CD4-positive, alpha-beta T cell treated with Interleukin-15 for 1 hour (primary cell): ENCODE data around the gene COQ6.
"Not testable (repeated sequence)": the region's sequence is repeated elsewhere in the genome, so short reads cannot be mapped to it uniquely, and the experiment has no call there.

Experiments
- DNase-seq: peaks from one replicate; pipeline ENCODE4 v3.0.0-alpha.2; 2020

COQ6 gene

DNA sequence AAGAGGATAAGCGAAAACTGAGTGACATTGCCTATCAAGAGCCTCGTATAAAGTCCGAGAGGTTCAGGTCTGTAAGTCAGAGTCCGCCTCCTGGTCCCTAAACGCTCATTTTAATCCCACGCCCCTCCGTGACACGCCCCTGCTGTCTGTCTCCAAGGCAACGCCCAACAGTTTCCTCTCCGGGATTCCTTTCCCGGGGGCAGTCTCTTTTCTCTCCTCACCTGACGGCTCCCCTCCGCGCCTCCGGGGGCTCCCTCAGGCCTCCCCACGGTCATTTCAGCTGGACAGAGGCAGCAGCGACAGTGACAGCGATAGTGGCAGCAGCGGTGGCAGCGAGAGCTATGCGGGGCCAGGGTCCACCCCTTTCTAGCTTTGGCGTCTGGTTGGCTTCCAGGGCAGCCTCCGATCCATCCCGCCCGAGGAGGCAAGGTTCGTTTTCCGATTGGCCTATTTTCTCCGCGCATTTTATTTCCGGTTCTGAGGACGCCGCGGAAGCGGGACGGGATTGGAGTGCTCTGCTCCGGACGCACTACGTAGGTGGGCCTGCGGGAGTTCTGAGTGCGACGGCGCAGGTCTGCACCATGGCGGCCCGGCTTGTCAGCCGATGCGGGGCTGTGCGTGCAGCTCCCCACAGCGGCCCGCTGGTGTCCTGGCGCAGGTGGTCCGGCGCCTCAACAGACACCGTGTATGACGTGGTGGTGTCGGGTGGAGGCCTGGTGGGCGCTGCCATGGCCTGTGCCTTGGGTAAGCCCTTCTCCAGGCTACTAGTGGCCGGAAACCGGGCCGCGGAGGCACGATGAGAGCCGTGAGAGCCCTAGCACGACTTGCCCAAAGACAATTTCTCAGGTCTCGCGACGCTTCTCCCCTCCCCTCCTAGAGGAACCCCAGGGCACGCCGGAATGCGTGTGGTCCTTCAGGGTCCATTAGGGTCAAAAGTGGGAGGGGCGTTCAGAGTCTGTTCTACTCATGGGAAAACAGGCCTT is at the start of gene COQ6, which contains the start of gene FAM161B:
TSS of gene COQ6 (plus strand) at position 551 of the 983 bp plus-strand sequence. CDS start at position 582, 31 bp downstream.
TSS of gene FAM161B (minus strand) at position 343 of the 983 bp plus-strand sequence. CDS start at position 275, 68 bp downstream.
- DNase-seq: peak; percentile 93

DNA sequence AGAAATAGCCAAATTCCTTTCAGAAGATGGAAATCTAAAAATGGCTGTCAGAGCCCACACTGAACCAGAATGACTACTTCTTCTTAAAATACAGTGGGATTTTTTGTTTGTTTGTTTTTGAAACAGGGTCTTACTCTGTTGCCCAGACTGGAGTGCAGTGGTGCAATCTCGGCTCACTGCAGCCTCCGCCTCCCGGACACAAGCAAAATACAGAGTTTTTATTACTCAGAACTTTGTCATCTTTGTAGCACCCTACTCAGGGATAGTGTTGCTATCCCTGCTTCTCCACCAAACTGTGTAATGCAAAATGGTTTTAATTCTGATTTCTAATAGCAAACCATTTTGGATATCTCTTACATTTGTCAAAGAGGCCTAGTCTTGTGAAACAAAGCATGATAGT is 47.1 kb upstream of the COQ6 start:
- DNase-seq: no peak

DNA sequence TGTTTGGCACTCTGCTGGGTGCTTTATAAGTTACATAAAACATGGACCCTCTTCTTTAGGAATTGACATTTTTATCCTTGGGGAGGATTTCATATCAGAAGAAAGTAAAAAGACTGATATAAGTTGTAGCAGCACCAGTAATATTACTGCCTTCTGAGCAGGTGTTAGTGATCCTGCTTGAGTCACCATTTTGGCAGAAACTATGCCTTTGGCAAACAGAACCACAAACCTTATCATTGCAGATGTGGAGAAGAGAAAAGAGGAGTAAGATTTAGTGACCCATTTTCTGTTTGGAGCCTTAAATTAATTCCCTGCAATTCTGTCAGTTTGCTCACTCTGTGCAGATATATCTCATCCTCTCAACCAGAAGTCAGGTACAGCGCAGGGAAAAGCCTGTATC is 40.4 kb upstream of the COQ6 start:
- no peak for DNase-seq

DNA sequence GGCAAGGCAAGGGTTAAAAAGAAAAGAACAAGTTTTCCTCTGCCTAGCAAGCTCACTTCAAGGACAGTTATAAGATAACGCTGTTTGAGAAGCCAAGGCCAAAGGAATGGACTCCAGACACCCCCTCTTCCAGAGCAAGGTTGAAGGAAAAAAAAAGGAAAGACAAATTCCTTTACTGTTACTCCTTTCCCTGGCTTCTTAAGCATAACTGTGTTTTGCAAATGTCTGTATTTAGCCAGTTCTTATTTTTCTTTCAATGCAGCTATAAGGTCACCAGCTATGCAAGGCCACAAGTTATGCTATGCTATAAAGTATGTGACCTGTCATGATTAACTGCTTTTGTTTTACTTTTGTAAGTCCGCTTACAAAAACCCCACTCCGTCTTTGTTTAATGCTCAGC is 36.8 kb upstream of the COQ6 start:
- no peak for DNase-seq

DNA sequence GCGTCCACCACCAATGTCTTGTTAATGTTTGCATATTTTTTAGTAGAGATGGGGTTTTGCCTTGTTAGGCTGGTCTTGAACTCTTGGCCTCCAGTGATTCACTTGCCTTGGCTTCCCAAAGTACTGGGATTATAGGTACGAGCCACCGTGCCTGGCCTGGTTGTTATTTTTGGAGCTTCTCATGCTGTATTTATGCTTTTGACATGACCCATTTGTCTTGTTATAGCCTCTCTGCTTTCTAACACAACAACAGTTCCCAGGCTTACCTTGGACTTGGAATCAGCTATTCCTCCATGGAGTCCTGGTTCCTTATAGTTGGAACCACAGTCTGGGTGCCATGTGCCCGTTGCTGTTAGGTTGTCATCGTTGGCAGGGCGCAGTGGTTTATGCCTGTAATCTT is 33.8 kb upstream of the COQ6 start:
- DNase-seq: no peak

DNA sequence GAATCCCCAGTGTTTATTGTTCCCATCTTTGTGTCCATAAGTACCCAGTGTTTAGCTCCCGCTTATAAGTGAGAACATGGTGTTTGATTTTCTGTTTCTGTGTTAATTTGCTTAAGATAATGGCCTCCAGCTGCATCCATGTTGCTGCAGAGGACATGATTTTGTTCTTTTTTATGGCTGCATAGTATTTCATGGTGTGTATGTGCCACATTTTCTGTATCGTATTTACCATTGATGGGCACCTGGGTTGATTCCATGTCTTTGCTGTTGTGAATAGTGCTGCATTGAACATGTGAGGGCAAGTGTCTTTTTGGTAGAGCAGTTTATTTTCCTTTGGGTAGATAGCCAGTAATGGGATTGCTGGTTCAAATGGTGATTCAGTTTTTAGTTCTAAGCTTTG is 30.6 kb upstream of the COQ6 start:
- not testable (repeated sequence) for DNase-seq

DNA sequence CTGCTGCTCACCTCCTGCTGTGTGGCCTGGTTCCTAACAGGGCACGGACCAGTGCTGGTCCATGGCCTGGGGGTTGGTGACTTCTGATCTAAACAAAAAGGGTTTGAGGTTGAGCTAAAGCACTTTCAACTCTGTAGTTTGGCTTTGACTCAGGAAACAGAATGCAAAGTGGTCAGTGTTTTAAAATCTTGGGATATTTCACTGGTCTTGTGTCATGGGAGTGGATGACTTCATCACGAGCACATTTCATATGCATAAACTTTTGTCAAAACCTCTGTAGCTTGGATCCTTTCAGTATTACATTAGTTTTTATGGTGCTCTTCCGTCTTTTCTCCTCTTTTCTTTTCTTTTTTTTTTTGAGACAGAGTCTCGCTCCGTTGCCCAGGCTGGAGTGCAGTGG is 25.8 kb upstream of the COQ6 start:
- no peak for DNase-seq

DNA sequence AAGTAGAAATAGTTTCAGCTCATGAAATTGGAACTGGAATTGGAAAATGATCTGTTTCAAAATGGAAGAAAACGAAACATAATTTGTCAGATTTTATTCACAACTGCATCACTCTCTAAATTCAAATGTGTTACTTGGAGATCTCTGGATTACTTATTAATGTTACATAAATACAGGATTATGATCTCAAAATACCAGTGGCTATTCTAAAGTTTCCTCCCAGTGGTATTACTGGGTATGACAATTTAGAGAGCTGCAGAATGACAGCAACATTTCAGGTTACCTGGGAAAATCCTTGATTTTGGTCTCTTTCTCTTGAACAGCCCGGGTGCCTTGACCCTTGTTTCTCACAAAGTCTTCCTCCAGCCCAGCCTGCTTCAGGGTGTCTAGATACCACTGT is 14.4 kb upstream of the COQ6 start:
- no peak for DNase-seq

DNA sequence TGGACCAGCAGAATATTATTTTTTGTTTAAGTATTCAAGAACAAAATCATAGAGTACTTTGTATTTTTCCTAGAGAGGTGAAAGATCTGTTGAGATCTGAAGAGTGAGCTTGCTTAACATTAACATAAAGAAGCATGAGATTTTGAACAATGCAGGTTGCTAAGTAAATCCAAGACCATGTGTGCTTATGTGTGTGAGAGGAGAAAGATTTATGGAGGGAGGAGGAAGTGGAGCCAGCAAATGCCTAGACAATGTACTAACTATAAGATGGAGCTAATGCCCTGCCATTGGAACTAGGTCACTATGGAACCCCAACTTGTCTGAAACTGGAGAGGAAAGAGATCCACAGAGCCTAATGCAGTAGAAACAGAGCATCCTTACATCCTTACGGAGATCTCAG is 13.6 kb upstream of the COQ6 start:
- DNase-seq: no peak

DNA sequence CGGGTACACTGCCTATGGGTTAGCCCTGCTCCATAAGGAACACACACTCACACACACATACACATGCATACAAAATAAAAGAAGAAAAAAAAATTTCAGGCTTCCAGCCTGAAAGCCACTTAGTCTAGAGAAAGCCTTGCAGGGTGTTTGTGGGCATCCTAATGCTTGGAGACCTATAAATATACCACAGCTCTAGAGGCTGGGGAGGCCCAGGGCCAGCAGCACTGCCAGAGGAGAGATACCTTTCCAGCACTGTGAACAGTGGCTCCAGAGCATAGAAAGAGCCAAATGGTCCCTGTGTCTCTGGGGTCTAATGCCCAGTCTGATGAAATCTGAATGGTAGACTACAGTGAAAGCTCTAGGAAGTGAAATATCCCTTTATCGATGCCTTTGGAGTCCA is 13.1 kb upstream of the COQ6 start:
- DNase-seq: no peak

DNA sequence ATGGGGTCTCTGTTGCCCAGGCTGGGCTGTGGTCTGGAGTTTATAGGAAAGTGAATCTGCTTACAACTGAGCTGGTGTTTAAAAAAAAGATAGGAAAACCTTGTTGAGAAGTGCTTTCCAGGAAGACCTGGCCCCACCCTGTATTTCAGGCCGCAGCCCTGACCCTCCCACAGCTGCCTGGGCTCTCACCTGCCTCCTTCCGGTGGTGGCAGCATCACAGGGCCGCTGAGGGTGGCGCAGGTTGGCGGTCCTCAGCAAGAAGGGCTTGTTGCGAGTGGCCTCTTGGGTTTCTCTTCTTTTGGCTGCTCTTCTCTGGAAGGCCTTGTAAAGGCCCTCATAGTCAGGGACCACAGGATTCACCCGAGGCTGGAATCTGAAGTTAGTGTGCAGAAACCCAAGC is 7.9 kb upstream of the COQ6 start:
- no peak for DNase-seq

DNA sequence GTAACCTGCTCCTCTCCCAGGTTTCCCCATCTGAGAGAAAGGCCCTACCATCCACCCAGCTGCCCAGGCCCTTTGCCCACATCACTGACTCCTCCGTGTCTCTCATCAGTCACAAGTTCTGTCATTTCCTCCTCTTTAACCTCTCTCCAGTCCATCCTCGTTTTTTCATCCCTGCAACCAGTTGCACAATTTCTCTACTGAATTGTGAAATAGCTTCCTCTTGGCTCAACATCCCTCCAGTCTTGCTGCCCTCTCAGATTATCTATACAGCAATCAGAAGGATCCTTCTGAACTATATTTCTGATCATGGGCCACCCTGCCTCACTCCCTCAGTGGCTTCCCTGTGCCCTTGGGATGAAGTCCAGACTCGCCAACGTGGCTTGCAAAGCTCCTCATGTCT is 7.0 kb upstream of the COQ6 start:
- DNase-seq: peak; percentile 38

DNA sequence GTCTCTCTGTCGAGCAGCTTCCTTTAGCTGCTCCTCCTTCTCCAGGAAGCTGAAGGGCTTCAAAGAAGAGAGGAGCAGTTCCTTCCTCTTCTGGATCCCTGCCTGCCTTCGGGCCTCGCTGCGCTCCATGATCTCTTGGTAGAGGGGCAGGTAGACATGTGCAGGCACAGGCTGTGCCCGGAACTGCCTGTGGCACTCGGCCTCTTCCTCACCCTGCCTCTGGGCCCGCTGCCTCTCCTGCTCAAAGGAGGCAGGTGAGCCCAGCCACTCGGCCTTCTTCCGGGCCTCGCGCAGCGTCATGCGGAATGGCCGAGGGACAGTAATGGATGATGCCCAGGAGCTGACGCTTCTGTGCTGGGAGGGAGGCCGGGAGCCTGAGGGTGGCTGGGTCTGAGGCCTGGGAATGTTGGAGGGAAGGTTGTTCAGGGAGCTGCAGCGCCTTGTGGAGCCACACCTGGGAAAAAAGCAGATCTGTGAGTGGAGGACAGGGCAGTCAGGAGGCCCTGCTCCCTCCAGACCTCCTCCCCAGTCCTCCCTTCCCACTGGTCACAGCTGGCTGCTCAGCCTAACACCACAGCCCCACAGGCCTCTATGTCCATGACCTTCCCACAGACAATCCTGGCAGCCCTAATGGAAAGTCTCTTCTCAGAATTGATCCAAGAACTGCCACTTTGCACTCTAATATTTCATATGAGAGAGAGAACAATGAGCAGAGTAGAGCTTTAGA is 5.5 kb upstream of the COQ6 start:
- DNase-seq: no peak

DNA sequence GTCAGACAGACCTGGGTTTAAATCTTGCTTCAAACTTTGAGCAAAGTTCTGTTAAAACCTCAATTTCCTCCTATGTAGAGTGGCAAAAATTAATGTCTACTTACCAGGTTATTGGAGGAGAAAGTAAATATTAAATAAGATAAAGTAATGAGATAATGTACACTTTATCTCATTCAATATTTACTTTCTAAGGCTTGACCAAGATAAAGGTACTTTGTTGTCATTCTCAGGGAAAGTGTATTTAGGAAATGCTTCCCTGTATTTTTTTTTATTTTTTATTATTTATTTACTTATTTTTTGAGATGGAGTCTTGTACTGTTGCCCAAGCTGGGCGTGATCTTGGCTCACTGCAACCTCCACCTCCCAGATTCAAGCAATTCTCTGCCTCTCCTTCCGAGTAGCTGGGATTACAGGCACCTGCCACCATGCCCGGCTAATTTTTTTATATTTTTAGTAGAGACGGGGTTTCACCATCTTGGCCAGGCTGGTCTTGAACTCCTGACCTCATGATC is 4.9 kb upstream of the COQ6 start:
- no peak for DNase-seq

DNA sequence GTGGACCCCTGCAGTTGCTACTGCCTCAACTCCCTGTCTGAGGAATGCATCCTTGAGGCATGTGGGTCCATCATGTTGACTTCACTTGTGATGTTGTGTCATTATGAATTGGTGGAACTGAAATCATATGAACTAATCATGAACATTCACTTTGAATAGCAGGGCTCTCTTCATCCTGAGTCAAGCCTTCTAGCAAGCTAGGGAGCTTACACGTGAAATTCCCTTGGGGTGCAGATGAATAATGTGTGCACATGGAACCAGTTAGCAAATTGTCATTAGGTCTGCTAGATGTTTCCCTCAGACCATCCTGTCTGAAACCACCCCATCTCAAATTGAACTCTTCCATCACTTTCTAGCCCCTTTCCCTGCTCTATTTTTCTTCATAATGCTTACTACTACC is 3.6 kb downstream of the COQ6 start:
- DNase-seq: no peak

DNA sequence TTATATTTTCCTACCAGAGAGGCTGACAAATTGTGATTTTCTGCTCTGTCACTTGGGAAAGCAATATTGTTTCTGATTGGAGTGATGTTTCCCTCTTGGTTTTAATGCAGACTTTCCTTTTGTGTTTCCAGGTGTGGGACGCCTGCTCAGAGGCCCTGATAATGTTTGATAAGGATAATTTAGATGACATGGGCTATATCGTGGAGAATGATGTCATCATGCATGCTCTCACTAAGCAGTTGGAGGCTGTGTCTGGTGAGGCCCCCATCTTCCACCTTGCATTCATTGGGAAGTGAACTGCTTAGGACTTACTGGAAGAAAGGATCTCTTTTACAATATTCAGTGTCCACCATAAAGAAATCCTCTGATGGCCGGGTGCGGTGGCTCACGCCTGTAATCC is 5.6 kb downstream of the COQ6 start:
- no peak for DNase-seq

DNA sequence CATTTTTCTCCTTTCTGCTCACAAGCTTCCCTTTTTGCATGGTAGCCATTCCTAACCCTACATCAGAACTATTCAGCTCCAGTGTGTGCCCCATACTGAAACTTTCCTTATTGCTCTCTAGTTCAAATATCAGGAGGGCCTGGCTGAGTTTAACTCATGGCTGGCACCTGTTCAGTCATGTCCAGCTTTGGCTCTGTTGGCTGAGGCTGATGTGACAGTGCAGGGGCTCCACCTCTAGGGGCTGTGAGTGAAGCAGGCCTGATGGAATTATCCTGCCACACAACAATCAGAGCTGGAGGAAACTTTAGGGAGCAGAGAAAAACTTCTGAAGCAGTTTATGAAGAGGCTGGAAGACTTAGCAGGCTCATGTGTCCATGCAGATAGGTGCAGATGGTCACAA is 8.5 kb downstream of the COQ6 start:
- no peak for DNase-seq

DNA sequence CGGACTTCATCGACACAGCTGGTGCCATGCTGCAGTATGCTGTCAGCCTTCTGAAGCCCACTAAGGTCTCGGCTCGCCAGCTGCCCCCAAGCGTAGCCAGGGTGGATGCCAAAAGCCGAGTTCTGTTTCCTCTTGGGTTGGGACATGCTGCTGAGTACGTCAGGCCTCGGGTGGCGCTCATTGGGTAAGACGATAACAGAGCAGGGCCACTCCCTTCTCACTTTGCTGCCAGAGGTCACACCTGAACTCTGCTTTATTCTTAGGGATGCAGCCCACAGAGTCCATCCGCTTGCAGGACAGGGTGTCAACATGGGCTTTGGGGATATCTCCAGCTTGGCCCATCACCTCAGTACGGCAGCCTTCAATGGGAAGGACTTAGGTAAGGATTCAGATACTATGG is 11.1 kb downstream of the COQ6 start:
- no peak for DNase-seq

DNA sequence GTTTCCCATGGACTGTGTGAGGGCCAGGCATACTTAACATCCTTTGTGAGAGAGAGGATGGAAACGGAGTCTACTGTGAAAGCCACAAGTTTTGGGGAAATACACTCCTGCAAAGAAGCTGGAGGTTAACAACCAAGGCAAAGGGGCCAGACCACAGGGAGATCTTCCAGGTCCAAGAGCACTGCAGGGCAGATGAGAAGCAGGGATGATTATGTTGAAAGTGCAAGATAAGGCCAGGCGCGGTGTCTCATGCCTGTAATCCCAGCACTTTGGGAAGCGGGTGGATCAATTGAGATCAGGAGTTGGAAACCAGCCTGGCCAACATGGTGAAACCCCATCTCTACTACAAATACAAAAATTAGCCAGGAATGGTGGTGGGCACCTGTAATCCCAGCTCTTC is 15.1 kb downstream of the COQ6 start:
- DNase-seq: no peak

DNA sequence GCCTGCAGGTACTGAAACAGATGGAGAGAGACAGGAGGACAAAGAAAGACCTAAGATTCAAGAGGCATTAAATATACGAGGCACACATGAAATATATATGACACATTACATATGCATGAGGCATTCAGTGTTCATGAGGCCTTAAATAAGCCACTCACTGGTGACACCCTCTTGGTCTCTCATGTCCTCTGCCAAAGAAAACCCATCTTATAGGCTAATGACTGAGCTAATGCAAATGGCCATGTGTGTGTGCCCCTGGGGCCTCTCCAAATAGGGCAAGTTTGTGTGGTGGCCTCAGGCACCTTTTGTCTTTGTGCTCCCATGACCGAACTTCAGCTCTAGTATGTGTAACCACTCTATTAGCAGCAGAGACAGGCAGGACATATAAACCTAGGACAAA is 18.8 kb downstream of the COQ6 start:
- no peak for DNase-seq

DNA sequence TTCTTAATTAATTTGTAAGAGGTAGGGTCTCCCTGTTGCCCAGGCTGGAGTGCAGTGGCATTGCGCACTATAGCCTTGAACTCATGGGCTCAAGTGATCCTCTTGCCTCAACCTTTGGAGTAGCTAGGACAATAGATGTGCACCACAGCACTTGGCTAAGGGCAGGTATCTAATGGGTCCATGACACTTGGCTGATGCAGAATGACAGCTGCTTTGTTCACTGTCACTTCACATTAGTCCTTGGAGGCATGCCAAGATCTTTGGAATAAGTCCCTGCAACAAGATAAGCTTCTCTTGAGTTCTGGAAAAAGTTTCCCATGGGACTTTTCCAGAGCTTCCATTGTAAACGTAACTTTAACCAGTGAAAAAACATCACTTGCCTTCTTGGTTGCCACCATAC is 23.4 kb downstream of the COQ6 start:
- no peak for DNase-seq

DNA sequence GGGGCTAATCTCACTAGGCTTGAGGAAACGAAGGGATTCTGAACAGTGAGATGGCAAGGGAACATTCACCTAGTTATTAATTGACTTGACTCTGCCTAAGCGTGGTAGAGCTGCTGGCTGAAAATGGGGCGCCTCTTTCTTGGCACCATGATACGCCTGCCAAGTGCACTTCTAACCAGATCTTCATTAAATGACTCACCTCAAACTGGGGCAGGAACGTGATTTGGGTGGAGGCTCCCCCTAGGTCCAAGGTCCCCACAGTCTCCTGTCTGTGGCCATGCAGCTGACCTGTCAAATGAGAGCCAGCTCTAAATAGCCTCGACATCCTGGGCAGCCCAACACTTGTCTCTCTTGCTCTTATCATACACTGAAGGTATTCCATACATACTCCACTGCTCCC is 26.0 kb downstream of the COQ6 start:
- DNase-seq: no peak

DNA sequence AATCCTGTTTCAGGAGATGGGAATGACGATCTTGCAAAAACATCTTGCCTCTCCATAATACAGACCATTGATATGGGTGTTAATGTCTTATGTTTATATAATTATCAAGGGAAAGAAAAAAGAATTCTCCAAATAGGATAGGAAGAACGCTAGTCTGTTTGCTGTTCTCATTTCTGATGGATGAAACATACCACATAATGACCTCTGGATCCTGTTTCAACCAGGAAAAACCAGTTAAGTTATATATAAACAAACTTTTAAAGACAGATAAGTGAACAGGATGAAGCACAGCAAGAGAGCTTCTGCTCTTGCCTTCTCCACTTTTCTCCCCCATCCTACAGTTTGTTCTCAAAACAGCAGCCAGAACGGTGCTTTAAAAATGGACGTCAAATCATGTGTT is 27.8 kb downstream of the COQ6 start:
- DNase-seq: no peak

DNA sequence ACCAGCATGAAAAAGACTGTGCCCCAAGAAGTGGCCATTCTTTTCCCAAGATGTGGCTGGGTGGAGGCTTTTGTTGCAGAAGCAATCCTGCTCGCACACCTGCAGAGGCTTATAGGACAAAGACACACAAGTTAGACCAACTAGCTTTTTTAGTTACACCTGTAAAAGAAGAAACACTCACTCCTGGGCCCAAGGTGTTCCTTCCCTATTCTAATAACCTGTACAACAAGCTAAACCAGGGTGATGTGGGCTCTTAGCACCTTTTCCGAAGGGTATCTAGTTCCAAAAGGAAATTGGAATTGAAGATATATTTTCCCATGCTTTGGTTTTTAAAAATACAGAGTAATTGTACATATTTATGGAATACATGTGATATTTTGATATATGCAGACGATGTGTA is 38.0 kb downstream of the COQ6 start:
- DNase-seq: no peak
